ENCODE data around the gene MSRB1. TPM values are rescaled to one million over a fixed set of nuclear protein-coding genes. Genes with fewer than 3 reads are reported as not detected.
"Not testable (repeated sequence)": the region's sequence is repeated elsewhere in the genome, so short reads cannot be mapped to it uniquely, and the experiment has no call there.

The MSRB1 gene
- total RNA-seq, 1 experiment from 2014 or later, result 38.7 TPM

DNA sequence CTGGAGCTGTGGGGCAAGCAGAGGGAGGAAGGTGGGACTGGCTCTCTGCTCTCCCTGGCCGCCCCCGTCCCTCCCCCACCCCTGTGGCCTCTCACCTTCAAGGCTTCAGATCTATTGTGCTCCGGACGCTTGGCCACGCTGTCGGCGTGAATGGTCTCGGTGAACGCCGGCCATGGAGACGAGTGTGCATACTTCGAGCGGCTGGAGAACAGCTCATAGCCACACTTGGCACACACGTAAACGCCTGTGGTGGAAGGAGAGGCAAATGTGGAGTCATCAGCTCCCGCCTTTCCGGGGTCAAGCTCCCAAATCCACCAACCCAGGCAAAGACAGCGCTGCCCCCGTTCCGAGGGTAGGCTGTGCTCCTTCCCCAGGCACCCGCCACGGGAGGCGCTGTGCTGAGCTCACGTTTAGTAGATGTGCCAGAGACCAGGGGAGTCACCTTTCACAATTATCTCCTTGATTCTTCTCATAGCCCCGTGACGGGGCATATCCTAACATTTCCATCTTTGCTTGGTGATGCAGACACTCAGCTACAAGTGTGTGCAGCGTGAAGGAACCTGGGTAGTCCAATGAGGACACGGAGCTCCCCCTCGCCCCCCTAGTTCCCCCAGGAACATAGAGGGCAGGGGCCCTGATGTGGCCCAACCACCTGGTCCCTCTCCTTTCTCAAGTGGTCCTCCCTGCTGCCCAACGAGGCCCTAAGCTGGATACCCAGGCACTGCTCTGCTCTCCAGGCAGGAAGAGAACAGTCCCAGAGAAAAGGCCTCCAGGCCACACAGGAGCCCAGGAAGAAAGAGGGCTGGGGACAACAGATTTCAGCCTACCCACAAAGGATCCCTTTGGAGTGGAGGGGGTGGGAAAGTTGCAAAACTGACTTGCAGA lies 1.6 kb downstream of the MSRB1 start:
- DNase-seq (ENCODE audit: low read depth), result peak; percentile 83

DNA sequence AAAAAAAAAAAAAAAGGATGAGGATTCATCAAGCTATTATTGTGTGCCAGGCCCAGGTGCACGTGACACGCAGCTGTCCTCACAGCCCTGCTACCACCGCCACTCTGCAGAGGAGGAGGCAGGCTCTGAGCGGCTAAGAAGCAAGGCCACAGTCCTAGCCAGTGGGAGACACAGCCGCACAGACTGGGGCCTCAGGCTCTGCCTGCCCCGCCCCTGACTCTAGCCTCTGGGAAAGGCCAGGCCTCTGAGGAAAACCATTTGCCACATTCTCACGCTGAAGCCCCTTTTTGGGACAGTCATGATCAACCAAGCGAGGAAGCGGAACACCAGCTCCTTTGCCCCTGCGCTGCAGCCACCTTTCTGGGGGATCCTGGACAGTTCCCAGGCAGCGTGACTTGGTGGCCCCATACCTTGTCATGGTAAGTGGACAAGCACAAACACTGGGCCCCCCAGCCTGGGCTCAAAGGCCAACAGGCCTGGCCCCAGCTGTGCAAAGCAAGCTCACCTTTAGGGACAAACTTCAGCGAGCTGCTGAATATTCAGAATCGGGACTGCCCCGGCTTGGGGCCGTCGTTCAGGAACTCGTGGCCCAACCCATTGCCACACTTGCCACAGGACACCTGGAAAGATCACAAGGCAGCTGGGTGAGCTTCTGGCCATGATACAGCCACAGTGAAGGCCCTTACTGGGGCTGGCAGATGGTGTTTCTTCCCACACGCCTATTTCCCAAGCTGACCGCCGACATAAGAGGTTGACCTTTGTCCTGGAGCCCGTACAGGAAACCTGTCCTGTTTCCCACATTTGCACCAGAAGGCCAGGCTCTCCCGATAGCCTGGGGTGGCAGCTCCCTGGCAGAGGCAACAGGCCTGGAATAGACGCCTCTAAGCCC lies 2.5 kb downstream of the MSRB1 start:
- DNase-seq (ENCODE audit: low read depth), result no peak

DNA sequence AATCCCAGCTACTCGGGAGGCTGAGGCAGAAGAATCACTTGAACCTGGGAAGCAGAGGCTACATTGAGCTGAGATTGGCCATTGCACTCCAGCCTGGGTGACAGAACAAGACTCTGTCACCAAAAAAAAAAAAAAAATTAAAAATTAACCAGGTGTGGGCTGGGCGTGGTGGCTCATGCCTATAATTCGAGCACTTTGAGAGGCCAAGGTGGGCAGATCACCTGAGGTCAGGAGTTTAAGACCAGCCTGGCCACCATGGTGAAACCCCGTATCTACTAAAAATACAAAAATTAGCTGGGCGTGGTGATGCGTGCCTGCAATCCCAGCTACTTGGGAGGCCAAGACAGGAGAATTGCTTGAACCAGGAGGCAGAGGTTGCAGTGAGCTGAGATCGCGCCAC lies 3.2 kb downstream of the MSRB1 start:
- DNase-seq (ENCODE audit: low read depth), result not testable (repeated sequence)

DNA sequence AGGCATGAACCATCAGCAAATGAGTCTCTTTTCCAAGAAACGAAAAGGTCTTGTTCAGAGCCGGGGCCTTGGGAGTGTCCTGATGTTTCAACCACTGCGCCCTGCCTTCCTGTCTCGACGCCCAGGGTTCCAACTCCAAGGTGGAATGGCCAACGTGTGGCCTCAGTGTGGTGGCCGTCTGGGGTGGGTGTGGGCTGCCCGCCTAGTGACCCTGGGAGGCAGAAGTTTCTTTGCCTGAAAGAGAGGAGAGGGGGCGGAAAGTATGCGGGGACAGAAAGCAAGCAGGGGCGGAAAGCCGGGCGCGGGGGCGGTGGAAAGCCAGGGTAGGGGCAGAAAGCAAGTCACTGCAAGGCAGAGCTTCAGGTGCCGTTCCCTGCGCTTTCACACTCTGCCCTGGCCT lies 4.1 kb downstream of the MSRB1 start:
- DNase-seq (ENCODE audit: low read depth), result no peak

DNA sequence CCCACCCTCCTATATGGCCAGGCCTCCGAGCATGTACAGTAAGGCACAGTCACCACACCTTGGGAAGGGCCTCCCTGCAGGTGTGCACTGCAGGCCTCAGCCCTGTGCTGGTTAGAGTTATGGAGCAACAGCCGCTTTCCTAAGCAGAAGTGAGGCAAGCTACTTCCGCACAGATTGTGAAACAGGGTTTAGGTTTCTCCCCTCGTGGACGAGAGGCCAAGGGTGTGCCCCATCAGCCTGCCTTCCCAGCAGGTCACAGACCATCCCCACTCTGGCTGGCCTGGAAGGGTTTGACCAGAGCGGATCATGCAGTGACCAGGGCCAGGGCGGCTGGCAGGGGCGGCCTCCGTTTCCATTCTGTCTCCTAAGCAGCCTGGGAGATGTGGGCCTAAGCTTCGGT lies 4.7 kb downstream of the MSRB1 start:
- DNase-seq (ENCODE audit: low read depth), result no peak

DNA sequence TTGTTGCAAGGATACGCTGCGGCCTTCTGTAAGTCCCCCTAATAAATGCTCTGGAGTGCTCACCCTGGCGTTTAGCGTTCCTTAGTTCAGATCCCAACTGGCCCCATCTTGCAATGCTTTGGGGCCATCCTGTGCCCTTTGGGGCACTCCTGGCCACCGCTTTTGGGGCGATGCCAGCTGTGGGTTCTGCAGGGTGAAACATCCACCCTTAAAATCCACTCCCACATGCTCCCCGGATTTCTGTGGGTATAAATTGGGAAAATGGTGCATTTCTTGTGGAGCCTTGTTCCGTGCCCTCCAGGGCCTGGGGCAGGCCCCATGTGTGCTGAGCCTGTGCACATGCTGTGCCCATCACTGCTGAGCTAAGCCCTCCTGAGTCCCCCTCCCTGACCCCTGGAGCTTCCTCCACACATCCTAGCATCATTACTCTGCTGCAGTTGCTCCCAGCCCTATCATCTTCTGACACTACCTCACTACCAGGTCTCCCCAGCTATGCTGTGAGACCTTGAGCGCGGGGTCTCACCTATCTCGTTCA lies 6.0 kb downstream of the MSRB1 start:
- no peak for DNase-seq (ENCODE audit: low read depth)

DNA sequence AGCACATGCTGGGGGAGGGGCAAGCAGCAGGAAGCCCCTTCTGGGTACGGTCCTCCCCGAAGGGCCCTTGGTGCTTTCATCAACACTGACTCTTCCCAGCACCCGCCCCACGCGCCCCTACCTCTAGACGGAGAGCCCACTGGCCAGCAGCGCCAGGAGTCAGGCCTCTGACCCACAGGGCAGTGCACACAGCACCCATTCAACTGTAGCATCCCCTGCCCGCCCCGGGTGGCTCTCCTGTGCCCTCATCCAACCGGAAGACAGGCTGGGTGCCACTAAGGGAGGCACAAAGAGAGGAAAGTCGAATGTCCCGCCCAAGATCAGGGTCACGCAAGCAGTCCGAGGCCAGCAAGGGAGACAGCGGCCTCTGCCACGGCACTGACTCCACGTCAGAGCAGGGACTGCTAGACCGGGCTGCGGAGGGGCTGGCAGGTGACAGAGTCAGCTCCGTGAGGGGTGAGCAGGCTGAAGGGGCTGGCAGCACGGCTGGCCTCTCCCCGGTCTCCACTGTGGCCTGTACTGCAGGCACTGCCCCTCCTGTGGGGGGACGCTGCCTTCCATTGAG lies 9.8 kb downstream of the MSRB1 start:
- DNase-seq (ENCODE audit: low read depth), result no peak

DNA sequence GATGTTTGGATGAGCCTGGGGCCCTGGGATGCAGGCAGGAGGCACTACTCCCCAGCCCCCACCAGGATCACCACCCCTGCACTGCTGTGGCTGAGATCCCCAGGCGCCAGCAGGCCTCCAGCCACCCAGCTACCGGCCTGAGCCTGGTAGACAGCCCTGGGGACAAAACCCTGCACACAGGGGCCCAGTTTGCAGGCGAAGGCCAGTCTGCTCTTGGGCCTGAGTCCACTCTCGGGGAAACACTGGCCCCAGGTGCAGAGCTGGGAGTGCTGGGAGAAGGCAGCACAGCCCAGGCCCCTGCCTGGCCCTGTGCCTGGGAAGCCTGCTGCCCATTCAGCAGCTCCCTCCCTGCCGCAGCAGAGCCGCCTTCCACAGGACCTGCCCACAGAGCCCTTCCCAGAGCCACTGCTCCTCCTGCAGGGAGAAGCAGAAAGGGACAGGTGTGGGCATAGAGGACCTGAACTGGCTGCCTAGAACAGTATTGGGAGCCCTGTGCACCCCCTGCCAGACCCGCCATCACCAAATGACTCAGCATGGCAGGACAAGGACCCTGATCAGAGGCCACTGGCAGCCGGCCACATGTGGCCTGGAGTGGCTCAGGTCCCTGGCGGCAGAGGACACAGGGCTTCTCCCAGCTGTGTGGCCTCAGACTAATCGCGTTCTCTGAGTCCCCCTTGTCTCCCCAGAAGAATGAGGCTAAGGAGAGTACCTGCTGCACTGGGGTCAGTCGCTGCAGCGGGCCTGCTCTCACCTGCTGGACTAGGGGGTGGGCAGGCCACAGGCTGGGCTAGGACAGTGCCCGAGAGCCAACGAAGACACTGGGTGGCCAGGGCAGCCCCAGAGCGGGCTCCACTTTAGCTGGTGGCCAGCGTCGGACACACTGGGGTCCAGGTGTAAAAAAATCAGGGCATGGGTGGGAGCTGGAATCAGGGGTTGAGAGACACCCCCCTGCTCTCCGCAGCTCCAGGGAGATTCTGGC lies 10.7 kb downstream of the MSRB1 start:
- DNase-seq (ENCODE audit: low read depth), result peak; percentile 52

DNA sequence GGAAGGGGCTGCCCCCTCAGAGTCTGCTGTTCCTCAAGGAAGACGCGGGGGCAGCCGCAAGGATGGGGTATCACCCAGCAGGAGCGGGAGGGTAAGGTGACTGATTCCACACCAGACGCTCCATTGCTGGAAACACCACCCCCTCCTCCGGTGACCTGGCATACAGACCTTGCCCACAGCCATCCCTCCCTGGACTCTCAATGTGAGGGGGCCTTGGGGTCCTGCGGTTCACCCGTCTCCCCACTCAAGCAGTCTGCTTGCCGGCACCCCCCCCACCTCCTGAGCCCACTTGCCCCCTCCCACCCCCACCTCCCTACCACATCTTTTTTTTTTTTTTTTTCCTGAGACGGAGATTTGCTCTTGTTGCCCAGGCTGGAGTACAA lies 12.7 kb downstream of the MSRB1 start:
- DNase-seq (ENCODE audit: low read depth), result no peak

DNA sequence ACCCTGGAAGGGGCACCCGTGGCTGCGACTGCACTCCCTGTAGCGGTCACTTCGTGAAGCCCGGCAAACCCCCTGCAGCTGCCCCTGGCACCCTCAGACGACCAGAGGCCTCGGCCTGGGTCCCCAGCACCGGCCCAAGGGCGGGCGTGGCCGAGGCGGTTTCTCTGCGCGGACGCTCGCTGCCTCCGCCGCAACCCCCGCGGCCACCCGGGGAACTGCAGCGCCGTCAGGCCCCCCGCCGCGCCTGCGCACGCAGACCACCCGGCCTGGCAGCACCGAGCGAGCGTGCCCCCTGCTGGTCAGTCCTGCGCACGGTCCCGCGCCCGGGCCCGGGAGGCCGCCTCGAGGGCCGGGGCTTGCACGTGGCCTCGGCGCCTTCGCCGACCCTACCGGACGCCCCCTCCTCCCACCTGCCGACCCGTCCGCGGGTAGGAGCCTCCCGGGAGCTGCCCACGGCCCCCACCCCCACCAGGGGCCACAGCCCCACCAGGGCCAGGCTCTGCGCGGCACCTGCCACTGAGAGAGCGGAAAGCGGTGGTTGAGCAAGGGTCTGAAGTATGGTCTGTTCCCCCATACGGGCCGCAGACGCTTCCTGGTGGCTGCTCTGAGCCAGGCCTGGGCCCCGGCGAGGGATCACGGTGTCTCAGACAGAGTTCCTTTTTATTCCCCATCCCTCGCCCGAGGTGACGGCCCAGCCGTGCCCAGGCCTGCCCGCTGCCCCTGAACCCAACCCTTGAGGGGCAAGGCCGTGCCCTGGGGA lies 13.2 kb downstream of the MSRB1 start:
- peak; percentile 73 for DNase-seq (ENCODE audit: low read depth)

DNA sequence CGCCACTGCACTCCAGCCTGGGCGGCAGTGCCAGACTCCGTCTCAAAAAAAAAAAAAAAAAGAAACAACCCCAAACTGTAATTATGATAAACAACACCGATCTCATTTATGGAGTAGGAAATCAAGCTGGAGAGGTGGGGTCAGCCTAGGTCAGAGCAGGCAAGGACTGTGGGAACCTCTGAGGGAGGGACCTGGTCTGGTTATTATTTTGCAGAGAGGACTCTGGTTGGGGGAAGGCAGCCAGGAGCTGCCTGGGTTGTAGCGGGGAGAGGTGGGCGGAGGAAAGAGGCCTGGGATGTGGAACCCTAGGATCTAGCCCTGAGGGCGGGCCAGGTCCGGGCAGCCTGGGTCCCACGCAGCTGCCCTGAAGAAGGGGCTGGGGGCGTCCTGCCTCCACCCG lies 13.9 kb downstream of the MSRB1 start:
- no peak for DNase-seq (ENCODE audit: low read depth)

DNA sequence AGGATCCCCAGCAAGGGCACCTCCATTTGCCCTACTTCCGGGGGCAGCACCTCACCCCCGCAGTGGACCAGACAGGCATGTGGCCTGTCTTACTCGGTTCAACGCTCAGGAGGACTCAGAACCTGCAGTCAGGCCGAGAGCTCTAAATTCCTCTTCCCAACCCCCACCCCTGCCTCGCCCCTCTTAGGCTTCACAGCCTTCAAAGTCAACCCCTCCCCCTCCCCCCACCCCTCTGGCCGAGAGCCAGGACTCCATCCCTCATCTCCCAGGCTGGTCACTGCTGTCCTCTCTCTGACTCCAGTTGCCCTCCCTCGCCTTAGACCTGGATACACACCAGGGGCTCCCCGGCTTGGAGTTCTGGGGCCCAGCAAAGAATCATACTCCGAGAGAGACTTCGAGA lies 16.7 kb downstream of the MSRB1 start:
- DNase-seq (ENCODE audit: low read depth), result no peak

DNA sequence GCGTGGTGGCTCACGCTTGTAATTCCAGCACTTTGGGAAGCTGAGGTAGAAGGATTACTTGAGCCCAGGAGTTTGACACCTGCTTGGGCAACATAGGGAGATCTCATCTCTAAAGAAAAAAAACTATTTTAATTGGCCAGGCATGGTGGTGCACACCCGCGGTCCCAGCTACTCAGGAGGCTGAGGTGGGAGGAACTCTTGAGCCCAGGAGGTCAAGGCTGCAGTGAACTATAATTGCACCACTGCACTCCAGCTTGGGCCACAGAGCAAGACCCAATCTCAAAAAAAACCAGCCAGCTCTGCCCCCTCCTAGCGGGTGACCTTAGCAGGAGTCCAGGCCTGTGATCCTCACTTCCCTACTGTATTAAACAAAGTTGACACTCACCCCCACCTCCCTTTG lies 18.9 kb downstream of the MSRB1 start:
- DNase-seq (ENCODE audit: low read depth), result no peak

DNA sequence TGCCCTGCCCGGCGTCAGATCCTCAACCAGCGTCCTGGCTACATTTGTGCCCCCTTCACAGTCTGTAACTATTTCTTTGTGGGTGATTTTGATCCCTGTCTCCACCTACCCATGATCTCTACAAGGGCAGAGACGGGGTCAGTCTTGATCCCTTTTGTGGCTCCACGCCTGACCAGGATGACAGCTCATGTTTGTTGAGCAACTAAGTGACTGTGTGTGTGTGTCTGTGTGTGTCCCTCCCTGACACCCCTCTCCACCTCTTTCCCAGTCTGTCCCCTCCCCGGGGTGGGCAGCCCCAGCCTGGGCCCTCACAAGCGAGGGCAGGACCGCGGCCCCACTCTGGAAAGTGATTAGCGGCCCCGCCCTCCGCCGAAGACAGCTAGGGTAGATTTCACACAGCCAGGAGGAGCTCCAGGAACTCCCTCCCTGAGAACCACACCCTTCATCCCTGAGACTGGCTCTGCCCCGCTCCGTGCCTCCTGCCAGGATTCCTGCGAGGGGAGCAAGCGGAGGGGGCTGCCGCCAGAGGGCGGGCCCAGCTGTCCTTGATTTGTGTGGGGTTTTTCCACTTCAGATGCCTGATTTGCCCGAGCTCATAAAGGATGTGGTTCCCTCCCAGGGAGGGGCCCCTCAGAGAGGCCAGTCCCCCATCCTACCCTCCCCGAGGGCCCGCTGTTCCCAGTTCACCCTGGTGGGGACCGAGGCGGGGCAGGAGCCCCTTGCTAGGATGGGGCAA lies 19.5 kb downstream of the MSRB1 start:
- DNase-seq (ENCODE audit: low read depth), result peak; percentile 54

DNA sequence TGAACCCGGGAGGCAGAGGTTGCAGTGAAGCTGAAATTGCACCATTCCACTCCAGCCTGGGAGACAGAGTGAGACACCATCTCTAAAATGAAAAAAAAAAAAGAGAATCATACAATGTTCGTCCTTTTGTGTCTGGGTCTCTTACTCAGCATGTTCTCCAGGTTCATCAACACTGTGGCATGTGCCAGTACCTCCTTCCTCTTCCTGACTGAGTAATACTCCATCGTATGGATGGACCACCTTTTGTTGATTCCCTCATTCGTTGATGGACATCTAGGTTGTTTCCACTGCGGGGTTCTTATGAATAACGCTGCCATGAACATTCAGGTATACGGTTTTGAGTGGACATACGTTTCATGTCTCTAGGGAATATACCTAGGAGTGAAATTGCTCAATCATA lies 20.6 kb downstream of the MSRB1 start:
- no peak for DNase-seq (ENCODE audit: low read depth)

DNA sequence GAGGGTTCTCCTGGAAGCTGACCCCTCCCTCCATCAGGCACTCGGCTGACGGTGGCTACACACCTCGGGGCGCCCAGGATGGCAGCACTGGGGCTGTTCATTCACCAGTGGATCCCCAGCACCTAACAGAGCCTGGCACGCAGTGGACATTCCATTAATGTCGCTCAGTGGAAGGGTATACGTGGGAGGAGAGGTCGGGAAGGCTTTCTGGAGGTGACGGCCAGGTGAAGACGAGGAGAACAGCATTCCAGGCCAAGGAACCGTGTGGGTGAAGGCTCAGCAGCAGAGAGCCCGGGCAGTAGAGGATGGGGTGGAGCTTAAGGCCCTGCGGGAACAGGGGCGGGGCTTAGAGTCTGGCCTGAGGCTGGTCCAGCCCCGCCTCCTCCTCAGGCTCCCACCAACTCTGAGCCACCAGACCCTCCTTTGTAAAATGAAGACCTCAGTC lies 22.2 kb downstream of the MSRB1 start:
- DNase-seq (ENCODE audit: low read depth), result peak; percentile 33

DNA sequence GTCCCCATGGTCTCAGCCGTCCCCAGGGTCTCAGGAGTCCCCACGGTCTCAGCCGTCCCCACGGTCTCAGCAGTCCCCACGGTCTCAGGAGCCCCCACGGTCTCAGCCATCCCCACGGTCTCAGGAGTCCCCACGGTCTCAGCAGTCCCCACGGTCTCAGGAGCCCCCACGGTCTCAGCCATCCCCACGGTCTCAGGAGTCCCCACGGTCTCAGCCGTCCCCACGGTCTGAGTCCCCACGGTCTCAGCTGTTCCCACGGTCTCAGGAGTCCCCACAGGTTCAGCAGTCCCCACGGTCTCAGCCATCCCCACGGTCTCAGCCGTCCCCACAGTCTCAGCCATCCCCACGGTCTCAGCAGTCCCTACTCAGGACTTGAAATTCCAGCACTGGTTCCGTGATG lies 22.9 kb downstream of the MSRB1 start:
- DNase-seq (ENCODE audit: low read depth), result not testable (repeated sequence)

DNA sequence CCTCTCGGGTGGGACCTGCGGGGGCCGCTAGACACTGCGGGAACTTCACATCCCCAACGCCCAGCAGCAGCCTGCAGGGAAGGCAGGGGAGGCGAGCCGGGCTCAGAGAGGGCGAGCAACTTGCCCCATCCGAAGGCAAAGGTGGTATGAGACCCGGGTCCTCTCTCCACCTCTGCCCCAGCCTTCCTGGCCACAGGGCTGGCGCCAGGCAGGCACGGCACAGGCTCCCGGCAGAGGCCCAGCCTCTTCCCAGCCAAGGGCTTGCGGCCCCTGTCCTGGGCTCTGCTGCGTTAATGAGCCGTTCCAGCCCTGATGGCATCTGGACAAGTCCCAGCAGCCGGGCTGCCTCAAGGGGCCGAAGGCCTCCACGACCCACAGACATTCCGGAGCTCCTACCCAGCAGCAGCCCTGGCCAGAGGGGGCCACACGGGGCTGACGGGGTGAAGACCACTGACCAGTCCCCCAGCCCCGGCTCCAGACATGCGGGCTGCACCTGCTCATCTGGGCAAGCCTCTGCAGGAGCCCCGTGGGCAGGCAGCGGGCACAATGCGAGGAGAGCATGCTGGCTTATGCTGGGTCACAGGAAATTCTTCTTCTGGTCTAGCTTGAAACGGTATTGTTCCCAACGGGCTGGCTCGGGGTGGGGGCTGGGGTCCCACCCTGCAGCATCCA lies 23.5 kb downstream of the MSRB1 start:
- no peak for DNase-seq (ENCODE audit: low read depth)
